GM19452 (cell line): ENCODE measurements around the gene MUL1.

Source experiments
- ATAC-seq: cut with Tn5 transposase; IDR thresholded peaks from one replicate; pipeline ENCODE4 v1.9.1; 2021; ENCODE audit not compliant: unreplicated experiment

MUL1 gene

DNA sequence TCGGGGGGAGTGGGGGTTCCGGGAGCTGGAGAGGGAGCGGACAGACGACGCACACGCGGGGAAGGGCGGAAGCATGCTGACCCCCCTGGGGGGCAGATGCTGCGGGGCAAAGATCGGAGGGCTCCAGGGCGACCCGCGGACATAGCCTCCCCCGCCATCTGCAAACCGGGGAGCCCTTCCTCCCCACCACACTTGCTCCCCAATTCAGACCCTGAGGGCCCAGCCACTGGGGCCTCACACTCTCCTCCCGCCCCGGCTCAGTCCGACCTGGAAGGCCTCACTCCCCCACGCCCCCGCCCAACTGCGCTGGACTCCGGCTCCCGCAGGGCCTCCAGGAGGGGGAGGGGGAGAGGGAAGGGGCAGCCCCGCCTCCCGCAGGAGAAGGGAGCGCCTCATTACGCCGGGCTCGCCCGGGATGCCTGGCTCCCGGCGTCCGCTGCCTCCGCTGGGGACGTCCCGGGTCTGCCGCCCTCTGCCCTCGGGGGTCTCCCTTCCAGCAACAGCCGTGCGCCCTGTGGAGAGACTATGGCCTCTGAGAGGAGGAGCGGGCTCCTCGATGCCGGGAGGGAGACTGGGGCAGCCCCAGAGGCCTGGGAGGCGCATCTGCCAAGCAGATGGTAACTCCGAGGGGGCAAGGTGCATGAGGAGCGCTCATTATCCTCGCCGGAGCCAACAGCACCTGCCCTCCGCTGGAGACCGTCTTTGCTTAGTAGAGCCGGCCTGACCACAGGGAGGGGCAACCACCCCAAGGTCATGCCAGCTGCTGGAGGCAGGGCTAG lies 21.3 kb downstream of the MUL1 start:
- no peak for ATAC-seq

DNA sequence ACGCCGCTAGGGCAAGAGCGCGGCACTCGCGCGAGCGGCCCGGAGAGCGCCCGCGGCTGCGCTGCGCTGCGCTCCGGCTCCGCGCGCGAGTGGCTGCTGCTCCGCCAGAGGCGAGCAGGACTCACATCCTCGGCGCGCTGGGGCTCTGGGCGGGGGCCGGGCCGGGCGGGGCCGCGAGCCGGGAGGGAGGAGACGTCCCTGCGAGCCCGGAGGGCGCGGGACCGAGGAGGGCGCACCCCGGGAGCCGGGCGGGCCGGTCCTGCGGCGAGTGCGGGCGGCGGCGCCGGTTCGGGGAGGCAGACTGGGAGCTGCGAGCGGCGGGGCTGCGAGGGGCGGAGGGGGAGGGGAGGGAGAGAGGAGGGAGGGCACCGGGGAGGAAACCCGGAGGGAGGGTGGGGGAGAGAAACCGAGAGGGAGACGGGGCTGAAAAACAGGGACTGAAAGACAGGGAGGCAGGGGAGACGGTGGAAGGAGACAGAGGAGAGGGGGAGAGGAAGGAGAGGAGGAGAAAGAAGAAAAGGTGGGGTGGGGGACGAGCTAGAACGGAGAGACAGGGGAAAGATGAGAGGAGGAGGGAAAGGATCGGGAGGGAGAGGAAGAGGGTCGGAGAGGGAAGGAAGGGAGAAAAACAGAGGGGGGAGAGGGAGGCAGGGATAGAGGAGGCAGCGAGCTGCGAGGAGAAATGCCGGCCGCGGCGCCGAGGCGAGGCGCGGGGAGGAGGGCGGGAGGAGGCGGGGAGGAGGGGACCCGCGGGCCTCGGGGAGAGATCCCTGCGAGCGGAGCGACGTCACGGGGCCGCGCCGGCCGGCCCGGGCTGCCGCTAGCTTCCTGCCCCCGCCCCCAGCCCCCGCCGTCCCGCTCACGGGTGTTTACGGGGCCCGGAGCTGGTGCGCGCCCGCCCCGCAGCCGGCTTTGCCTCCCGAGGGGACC lies 22.2 kb downstream of the MUL1 start, which contains the start of gene CAMK2N1:
Gene CAMK2N1 (minus strand): TSS at position 684 of the 930 bp plus-strand sequence. CDS start 831 bp downstream, outside the sequence.
- no peak for ATAC-seq

DNA sequence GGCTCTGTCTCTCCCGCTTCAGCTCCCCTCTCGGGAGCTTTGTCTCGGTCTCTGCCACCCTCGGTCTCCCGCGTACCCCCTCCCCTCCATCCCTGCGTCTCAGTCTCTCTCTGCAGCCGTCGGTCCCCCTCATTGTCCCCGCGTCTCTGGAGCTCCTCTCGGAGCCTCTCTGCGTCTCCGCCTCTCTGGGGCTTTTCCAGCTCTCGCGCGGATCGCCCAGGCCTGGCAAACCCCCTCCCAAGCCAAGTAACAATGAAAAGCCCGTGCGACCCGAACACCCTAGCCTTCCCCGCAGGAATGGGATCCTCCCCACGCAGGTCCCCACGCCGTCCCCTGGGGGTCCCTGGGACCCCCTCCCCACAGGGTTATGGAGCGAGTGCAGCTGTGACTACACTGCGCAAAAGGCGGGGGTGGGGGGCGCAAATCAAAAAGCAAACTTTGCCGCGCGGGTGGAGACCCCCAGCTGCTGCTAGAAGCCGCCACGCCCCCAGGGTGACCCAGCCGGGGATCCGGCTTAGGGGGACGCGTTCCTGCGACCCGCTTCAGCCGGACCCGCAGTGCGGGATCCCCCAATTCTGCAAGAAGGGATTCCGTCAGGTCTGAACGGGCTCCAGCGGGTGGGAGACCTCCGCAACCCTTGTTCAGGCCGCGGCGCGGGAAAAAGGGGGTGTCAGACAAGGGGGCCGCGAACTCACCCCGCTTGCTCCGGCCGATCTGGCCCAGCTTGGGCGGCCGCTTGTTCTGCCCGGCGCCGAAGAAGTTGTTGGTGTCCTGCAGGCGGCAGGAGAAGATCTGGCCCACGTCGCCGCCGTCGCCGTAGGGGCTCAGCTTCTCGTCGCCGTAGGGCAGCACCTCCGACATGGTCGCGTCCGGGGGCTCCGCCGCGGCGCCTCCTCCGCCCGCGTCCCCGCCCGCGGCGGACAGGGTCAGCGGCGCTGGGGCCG lies 23.2 kb downstream of the MUL1 start:
- ATAC-seq, result no peak

DNA sequence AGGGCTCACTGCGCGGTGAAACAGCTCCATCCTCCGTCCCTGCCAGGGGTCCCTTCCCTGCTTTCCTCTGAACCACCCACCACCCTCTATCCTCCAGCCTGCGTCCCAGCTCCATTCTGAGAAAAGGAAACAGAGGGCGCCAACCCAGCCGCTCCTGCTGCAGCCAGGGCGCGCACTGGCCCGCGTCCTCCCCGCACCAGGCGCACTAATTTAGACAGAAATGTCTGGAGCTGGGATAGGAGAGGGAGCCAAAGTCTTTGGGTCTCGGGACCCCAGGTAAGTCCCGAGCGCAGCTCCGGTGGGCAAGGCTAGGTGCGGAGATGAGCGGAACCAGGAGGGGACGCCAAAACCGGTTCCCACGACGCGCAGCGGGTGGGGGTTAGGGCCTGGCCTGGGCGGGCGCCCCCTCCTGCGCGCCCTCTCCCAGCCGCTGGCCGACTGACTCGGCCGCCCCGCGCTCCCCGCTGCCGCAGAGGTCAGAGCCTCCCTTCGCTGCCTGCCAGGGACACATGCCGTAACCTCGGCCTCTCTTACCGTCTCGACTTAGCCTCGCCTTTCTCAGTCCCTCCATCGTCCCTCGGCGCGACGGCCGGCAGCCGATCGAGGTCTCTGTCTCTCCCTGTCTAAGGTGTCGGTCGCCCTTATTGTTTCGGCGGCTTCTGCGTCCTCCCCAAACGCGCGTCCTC lies 24.0 kb downstream of the MUL1 start:
- no peak for ATAC-seq

DNA sequence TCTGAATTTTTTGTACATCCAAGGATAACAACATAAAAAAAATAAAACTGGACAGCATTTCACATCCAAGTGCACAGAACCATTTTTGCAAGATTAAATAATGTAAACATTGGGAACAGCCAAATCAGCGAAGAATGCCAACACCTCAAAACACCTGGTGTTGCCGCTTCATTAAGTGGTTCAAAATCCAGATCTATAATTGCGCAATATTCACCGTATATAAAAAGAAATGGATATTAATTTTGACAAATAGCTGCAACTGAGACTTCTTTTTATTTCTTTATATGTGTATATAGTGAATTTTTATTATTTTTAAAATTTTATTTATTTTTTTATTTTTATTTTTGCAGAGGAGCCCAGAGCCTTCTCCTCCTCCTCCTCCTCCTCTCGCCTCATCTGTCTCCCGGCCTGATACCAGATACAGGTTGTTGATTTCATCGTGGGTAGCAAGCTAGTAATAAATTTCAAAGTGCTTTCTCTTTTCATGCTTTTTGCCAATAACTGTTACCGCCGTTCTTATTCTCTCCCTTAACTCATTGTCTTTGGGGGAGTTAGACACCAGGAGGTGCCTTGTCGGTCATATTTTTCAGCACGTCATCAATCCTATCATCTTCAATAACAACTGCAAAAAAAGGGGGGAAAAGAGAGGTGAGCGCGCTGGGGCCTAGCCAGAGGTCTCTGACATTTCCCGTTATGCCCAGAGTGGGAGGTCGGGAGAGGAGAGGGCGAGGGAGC lies 24.7 kb downstream of the MUL1 start:
- no peak for ATAC-seq

DNA sequence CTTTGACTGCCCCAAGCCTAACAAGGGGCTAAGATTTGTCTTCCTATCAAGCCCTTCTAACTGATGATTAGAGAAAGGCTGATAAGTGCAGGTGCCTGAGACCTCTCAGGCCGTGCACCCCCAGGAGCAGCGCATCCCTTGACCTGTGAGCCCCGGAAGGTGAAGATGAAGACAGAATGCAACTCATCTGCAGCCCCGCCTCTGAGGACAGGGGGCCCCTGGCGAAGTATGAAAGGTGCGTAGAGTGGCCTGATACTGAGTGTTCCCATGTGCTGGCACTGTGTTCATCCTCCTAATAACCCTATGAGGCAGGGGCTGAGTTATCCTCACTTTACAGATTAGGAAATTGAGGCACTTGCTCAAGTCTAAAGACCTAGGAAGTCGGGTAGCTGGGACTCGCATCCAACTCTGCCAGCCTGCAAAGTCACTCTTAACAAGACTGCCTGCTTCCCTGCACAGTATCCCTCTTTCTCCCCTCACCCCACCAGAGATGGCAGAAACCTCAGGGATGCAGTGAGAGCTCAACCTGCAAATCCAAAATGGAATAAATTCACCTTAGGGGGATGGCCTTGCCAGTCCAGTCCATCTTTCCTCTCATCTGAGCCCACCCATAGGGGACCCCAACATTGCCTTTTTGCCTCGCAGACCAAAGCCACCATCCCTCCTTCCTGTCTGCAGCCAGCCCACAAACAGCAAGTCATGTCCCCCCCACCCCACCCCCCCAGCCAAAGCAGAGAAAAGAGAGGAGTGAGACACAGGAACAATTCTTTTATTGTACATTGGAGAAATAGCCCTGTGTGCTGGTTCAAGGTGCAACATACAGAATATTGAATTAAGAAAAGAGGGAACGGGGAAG lies 26.1 kb downstream of the MUL1 start:
- no peak for ATAC-seq

DNA sequence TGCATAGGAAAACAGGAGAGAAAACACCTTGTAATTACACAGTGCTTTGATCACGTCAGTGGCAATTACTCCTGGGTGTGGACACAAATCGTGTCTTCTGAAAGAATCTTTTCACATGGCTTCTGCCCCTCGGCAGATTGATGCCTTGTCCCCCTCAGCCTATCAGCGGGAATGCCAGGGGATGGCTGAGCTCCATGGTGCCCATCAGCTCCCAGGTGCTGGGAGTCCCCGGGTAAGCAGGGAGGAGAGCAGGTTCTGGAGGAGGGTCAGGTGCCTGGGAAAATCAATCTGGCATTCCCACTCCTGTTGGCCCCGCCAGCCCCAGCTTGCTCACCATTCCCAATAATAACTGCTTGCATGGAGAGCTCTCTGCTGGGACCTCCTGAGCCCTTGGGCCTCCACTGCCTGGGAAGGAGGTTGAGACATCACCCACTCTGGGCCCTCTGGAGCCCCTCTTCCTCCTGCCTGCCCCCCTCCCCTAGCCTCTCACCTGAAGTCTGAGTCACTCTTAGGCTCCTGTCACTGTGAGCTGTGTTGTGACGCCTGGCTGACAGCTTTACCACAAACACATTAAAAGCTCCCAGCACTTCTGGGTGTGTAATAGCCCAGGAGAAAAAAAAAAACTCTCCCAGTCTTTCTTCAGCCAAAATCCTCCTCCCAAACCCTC lies 26.9 kb downstream of the MUL1 start:
- ATAC-seq, result no peak

DNA sequence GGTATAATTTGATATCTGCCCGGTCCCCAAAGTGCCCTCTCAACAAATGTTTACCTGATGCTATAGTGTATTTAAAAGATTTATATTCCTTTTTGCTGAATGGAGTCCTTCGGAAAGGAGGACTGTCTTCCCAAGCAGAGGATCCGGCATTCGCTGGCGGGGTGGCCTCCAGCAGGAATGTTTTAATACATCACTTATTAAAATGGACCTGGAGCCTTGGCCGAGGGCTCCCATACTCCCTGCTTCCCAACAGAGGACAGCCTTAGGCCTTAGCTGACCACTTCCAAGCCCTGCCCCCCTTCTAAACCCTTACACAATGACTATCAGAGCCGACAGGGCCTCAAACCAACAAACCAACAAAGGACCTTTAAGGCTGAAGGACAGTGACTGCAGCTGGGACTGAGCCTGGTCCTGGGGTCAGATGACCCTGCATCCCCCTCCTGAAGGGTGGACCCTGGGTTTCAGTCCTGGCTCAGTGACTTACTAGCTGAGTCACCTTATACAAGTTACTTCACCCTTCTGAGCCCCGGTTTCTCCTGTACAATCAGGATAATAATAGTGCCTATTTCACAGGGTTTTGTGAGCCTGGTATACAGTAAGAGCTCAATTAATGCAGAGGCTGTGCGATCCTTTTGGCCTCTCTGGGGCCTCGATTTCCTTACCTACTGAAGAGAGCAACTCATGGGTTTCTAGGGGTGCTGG lies 27.6 kb downstream of the MUL1 start:
- no peak for ATAC-seq

DNA sequence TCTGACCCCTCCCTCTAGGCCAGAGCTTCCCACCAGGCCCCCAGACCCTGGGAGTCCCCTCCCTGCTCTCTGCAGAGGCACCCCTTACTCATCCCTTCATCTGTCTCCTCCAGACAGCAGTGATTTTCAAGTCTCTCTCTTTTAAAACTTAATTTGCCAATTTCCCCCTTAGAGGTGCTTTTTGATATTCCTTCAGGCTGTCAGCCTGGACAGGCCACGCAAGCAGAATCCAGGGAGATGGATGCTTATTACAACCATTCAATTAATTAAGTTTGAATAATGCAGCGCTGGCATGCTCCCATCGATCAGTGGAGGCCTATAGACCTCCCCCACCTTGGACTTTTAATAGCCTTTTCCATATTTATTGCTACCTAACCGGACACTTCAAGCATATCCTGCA lies 28.1 kb downstream of the MUL1 start:
- ATAC-seq, result no peak

DNA sequence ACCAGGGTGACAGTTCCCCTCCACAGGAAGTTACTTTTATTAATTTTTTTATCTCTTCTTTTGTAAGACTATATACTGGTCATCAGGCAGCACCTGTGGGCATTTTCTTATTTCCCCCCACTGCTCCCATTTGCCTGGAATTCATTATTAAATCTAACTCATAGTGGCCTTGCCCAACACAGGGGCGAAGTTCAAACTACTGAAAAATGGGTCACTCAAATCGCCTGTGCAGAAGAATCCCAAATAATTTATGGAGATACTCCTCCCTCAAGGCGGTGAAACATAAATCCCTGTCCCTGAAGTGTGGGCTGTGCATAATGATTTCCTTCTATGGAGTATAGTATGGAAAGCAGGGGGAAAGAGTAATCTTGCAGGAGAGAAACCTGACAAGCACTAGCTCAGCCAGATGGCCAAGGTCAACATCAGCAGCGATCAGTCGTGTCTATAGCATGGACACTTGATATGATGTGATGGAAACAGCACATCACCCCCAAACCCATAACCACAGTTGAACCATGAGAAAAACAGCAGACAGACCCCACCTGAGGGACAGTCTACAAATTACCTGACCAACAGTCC lies 29.8 kb downstream of the MUL1 start:
- ATAC-seq, result no peak

DNA sequence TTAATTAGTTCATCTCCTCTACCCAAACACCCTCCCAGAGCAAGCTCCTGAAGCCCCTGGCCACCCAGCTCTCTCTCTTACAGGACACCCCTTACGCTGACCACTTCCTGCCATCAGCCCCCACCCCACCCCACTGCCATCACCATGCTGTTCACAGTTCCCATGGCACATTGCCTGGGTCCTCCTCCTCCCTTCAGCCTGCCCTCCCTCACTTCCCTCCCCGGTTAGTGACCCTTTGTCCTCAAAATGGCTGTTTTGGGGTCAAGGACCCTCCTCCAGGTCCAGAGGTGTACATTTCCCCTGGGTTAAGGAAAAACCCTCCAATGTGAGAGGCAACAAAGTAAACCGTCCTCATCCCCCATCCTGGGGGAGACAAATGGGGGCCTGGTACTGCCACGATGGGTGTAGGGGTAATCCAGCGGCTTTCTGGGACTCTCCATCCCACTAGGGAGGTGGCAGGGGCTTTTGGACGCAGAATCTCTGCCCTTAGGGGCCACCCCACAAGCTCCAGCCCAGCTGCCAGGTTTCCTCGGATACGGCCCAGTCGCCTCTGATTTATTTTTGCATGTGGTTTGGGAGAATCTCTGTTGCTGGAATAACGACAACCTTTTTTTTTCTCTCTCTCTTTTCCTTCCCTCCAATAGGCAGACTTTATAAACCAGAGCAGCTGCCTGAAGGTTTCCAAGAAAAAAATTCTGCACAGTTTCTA lies 30.4 kb downstream of the MUL1 start:
- no peak for ATAC-seq

DNA sequence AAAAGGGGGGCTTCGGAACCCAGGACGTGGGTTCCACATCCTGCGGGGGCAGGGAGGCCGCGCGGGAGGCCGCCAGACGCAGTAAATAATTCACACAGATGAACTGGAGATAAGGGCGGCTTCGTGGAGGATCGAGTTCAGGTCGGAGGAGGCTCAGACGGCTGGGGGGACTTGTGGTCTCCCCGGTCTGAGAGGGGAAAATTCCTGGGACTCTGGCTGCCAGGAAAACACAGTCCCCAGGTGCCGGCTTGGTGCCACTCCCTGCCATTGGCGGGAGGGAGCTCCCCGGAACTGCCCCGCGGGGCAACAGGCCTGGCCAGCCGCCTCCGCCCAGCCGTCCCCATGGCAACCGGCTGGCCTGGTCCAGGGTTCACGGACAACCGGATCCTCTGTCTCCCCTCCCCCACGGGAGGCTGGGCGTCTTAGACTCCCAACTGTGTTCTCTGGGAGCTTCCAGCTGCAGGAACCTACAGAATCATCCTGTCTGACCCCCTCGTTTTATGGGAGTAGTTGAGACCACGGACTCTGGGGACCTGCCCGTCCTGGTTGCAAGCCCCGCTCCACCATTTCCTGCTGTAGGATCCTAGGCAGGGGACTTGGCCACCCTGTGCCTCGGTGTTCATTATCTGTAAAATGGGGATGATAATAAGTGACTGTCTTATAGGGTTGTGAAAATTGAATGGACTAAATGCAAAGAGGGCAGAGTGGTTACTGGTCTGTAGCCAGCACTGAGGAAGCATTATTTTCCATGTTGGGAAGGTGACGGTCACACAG lies 31.5 kb downstream of the MUL1 start:
- no peak for ATAC-seq

DNA sequence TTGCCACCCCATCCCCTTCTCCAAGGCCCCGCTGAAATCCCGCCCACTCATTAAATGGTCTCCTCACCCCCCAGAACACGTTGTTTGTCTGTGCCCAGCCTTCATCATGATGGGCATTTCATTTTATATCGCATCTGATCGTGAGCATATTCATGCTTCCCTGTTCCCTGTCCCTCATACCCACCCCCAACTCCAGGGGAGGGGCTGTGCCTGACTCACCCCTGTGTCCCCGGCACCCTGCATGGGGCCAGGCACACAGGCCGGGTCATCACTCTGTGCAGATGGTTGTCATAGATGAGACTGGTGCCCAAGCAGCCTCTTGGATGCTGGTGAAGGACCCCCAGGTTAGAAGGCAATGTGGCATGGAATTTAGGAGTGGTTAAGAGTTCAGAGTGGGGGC lies 33.0 kb downstream of the MUL1 start:
- ATAC-seq, result no peak

DNA sequence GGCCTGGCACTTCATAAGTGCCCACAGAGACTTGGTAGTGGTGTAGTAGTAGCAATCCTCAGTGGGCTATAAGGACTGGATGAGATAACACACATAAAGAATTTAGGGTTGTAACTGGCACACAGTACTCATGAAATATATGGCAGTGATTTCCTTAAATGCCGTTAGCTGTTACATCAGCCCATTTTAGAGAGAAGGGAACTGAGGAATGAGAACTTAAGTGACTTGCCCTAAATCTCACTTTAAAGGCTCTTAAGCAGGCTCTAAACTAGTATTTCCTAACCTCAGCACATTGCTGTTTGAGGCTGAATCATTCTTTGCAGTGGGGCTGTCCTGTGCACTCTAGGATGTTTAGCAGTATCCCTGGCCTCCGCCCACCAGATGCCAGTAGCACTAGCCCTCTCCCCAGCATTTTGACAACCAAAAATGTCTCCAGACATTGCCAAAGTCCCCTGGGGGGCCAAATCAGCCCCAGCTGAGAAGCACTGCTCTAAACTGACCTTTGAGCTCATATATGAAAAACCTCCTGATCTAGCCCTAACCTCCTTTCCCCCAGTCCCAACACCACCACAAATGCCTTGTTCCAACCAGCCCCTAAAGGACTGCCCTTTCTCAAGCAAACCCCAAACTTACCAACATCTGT lies 33.5 kb downstream of the MUL1 start:
- ATAC-seq, result no peak

DNA sequence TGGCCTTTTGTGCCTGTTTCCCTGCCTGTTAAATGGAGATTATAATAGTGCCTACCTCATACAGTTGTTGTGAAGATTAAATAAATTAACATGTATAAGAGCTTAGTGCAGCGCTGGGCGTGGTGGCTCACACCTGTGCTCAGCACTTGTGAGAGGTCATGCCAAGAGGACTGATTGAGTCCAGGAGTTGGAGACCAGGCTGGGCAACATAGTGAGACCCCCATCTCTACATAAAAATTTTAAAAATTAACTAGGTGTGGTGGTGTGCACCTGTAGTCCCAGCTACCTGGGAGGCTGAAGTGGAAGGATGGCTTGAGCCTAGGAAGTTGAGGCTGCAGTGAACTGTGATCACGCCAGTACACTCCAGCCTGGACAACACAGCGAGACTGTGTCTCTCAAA lies 34.1 kb downstream of the MUL1 start:
- ATAC-seq, result no peak
